ENCODE results near the gene MMP14.

- no peak for TF ChIP-seq POLR2A (IDR thresholded peaks at IDR 0.05)
- TF ChIP-seq CTCF (IDR thresholded peaks at IDR 0.05): no peak
These were observed 38.8 kb downstream of the MMP14 start for GRCh38 chr14:22875003-22875747.

All from lower leg skin (tissue), 3 donors.